Panc1 (cell line): ENCODE results near the gene WDR93.

Experiments
- CTCF ChIP-seq: fragments of 450-650 bp; IDR thresholded peaks from 2 replicates; pipeline ENCODE4 v1.5.1; 2017; ENCODE audit warnings: mild to moderate bottlenecking
- POLR2AphosphoS5 ChIP-seq: IDR thresholded peaks from 2 replicates; pipeline ENCODE4 v1.6.1; 2012; ENCODE audit warnings: mild to moderate bottlenecking, low read depth, low read length, moderate library complexity
- REST ChIP-seq, 2 experiments: IDR thresholded peaks; 2 replicates each; pipeline ENCODE4 v1.6.1; 2011 to 2012; ENCODE audit warnings: low read depth in 2 of 2, control low read depth in 1 of 2, low read length in 1 of 2, mild to moderate bottlenecking in 1 of 2, moderate library complexity in 1 of 2; ENCODE audit not compliant: insufficient read depth in 1 of 2
- SIN3A ChIP-seq: IDR thresholded peaks from 2 replicates; pipeline ENCODE4 v1.6.1; 2012; ENCODE audit warnings: low read depth, mild to moderate bottlenecking, low read length, moderate library complexity, borderline replicate concordance; ENCODE audit not compliant: insufficient read depth
- TCF7L2 ChIP-seq: IDR thresholded peaks from 2 replicates; pipeline ENCODE4 v1.6.1; 2011; ENCODE audit warnings: mild to moderate bottlenecking, low read depth, low read length, inconsistent platforms

- TF ChIP-seq POLR2AphosphoS5 (no peak), CTCF (no peak), TCF7L2 (no peak), REST (IDR thresholded peaks at IDR 0.05; ENCODE audit: insufficient read depth in 1 of 2, low read depth in 2 of 2, low read length in 1 of 2) (no peak), SIN3A (no peak)
These were observed 95.1 kb downstream of the WDR93 start for GRCh38 chr15:89785774-89786140.
